Fibroblast of skin of right biceps (primary cell): ENCODE data around the gene TP53BP2.
"Not testable (repeated sequence)": the region's sequence is repeated elsewhere in the genome, so short reads cannot be mapped to it uniquely, and the experiment has no call there.

Source experiments
- DNase-seq: peaks from one replicate; pipeline ENCODE4 v3.0.0-alpha.2; 2013

Gene TP53BP2

DNA sequence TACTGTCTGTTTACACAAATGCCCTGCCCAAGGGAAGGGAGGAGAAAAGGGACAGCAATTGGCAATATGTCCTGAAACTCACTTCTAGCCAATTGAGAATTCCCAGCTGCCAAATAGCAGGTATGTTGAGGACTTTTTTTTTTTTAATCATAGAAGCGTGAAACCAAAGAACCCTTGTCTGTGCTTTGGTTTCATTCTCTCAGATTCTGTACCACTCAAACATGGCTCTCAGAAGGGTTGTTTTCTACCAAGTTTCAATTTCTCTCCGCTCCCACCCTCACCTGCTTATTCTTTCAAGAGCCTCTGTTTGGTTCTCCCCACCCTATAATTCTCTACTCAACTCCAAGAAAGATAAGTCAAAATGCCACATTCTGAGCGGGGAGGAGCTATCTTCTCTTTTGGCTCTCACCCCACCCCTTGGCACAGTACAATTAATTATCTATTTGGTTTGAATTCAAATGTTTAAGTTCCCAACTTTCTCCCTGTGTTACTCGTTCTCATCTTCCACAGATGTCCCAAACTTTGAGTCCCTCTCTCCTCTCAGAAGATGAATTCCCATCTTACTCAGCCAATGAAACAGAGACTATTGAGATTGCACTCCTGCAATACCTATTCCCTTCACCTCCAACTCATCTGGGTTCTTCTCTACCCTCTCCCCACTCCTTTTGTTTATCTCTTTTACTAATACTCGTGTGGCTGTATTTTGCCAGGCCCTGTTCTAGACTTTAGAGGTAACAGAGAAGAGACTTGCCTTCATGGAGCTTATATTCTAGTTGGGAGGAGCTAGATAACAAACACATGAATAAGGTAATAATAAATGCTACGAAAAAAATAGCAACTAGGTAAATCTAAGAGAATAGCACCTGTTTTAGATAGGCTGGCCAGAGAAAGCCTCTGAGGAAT is 3.9 kb upstream of the TP53BP2 start:
- no peak for DNase-seq

DNA sequence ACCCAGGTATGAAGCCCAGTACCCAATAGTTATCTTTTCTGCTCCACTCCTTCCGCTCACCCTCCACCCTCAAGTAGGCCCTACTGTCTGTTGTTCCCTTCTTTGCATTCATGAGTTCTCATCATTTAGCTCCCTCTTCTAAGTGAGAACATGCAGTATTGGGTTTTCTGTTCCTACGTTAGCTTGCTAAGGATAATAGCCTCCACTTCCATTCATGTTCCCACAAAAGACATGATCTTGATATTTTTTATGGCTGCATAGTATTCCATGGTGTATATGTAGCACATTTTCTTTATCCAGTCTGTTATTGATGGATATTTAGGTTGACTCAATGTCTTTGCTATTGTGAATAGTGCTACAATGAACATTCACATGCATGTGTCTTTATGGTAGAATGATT is 2.8 kb upstream of the TP53BP2 start:
- no peak for DNase-seq

DNA sequence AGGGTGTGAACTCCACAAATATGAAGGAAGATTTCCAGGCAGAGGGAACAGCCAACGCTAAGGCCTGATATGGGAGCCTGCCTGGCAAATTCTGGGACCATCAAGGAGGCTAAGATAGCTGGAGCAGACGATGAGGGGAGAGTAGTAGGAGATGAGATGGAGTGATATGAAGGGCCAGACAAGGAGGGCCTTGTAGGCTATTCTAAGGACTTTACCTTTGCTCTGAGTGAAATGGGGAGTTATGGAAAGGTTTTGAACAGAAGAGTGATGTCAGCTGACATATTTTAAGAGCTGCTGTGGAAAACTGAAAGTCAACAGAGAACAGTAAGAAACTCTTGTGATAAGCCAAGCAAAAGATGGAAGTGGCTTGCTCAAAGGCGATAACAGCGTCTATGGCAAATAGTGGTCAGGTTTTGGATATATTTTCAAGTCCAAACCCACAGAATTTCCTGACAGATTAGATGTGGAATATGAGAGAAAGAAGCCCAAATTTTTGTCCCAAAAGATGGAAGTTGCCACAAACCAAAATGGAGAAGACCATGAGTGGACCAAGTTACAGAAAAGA is 2.1 kb upstream of the TP53BP2 start:
- no peak for DNase-seq

DNA sequence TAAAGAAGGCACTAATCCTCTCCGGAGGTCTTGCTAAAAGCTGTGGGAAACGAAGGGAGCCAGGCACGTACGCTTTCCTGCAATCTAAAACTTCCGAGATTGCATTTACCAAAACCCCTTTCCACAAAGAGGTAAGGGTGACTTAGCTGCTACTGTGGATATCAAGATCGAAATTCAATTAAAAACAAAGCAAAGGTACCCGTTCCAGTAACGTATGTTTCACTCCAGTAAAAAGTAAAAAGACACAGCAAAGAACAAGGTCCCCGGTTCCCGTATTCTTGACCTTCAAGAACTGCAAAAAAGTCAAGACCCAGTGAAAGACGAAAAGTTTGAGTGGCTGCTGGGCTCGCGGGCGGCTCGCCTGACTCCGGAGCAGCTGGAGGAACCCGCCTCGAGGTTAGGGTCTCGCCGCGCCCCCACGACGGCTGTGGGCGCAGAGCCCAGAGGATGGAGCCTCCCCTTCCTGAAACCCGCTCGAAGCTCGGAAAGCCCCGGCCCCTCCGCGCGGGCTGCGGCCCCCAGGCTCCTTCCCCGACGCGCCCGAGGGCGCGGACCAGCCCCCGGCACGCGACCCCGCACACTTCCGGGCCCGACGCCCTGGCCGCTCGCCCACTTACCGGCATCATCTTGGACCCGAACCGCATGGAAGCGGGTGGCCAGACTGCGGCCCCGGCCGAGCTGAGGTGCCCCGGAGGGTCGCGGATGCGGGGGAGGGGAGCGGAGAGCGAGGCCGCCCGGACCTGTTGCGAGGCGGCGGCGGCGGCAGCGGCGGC is 524 bp downstream of the TP53BP2 start:
- DNase-seq = peak; percentile 64

DNA sequence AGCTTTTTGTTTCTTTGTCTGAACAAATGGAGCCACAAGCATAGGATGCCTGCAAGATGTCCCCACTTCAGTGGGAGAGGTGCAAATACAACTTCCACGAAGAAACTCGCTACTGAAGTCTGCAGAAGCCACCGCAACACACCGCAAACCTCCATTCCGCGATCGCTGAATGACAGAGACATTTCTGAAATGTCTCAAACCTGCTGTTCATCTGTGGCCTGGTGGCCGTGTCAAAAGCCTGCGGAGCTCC is 1.0 kb downstream of the TP53BP2 start:
- DNase-seq = no peak

DNA sequence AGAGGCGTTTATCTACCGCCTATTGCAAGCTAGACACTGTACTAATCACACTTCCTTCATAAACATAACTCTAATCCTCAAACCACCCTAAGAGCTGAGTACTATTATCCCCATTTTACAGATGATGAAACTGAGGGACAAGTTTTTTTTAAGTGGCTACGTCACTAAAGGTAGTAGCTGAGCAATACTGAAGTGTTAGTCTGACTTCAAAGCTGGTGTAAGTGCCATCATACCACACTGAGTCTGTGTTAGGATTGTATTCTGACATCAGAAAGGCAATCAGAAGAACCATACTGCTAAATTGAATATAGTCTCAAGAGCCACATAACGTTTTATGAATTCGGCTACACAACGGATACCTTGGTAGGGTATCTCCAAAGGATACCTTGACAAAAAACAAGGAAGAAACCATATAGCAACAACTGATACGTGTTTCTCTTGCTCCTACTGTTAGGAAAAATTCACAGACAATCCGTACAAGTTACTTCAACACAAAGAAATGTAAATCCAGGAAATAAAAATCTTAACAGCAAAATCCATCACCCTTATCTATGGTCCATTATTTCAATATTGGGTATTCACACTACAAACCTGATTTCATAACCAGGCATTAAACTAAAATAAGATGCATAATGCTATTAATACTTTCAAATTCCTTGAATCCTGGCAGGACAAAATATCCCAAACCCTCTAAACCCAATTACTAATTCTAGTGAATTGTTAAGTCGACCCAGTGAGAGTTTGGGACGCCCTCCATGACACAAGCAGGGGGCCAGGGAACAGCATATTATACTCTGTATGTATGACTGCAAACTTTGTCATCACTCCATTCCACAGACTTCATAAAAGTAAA is 1.6 kb downstream of the TP53BP2 start:
- DNase-seq = no peak

DNA sequence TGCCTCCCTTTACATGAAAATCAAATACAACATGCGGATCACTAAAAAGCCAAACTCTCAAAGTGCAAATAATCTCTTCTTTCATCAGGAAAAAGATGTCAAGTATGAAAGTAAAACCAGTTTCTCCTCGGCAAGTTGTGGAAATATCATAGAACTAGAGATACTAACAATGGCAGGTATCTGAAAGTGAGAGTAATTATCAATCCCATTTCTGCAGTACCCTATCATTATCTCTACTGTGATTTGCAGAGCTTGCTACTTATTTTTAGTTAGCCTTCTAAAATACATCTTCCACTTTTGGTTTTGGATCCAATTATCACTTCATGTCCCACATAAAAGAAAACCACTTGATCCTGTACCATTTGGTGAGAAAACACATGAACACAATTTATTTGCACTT is 3.0 kb downstream of the TP53BP2 start:
- DNase-seq = no peak

DNA sequence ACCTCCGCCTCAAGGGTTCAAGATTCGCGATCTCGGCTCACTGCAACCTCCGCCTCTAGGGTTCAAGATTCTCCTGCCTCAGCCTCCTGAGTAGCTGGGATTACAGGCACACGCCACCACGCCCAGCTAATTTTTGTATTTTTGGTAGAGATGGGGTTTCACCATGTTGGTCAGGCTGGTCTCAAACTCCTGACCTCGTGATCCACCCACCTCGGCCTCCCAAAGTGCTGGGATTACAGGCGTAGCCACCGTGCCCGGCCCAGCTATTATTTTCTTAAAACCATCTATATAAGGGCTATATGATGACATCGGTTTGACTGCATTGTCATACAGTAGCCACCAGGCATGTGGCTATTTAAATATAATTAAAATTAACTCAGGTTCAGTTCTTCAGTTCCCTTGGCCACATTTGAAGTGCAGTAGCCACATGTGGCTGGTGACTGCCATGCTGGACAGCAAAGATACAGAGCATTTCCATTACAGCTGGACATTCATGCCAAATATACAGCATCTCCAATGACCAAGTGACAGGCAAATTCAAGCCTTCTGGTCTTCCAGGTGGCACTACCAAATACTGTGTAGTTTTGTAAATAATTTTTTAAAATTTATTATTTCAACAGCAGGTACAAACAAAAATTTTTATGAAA is 3.6 kb downstream of the TP53BP2 start:
- not testable (repeated sequence) for DNase-seq

DNA sequence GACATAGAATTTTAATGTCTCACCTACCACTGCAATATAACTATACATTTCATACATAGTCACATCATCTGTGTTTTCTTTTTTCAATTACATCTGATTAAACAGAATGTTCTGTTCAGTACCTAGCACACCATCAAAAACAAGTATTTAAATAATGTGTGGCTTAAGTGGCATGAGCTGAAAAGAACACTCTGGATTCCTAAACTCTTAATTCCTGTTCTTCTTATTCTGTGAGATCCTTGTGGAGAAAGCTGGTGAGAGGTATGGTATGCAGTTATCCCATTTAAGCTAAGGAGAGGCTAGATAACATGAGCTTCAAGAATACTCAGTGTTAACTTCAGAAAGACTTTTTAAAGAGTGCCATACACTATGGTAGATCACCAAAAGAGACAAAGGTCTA is 5.5 kb downstream of the TP53BP2 start:
- no peak for DNase-seq

DNA sequence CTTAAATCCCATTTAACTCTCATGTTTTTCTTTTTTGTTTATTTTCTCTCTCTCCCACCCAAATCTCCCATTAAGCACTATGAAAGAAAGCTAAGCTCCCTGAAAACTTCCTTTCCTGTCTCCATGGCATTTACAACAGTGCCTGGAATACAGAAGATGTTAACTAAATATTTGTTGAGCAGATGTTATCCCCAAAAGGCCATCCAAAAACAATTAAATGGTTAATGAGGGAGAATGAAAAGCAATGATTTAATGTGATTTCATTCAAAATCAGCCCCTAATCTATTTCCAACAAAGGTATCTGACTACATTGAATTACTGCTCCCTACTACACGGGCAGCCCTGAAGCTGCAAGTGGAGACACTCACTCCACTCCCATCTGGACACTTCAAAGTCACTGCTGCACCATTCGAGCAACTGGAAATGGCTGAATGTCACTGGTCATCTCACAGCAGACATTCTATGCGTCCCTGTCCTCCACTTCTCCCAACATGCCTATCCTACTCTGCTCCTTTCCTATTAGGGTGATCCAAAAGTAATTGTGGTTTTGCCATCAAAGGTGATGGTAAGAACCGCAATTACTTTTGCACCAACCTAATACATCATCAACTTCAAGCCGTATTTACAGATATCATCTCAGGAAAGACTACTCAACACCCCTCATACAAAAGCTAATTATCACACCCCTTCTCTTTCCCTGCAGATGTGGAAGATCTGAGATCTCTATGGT is 7.5 kb downstream of the TP53BP2 start:
- no peak for DNase-seq

DNA sequence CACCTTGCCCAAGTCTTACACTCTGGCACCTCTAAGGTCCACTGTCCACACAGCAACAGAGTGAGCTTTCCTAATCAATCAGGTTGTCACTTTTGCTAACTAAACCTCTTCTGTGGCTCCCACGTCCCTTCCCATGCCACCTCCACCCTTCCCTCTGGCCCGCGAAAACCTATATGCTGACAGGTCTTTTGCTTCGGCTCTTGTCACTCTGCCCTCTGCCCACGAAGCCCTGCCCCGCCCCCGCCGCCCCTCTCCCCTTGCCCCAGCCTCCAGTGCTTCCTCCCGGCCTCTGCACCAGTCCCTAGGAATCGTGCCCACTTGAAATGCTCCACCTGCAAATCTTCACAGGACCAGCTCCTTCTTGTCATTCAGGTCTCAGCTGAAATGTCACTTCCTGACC is 8.1 kb downstream of the TP53BP2 start:
- no peak for DNase-seq

DNA sequence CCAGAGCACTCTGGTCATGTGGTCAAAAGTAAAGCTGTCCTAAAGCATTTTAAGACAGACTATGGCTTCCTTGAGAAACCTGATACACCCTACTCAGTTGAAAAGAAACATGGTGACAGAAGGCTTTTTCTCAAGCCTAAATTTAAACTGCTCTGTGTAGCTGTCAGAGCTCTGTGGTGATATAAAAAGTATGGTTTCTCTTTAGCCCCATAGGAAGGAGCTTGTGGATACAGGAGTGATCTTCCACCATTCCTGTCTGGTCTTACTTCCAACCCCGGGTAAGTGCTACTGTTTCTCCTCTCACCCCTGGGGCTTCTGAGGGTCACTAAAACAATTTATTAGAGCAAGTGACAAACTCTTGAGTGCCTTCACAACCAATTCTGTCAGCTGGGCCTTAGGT is 8.5 kb downstream of the TP53BP2 start:
- no peak for DNase-seq

DNA sequence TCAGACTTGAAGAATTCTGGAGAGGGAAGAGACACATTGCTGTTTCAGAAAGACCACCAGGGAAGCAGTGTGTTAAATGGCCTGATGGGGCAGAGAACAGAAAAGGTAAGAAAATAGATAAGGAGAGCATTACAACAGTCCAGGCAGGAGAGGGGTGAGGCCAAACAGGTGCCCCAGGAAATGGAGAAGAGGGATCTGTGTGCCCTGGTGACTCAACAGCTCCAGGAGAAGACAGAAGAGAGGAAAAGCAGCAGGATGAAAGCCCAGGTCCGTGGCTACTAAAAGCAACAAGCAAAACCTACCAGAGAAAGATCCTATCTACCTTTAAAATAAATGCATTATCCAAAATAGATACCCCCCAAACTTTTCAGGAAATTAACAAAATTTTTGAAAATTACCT is 9.2 kb downstream of the TP53BP2 start:
- no peak for DNase-seq

DNA sequence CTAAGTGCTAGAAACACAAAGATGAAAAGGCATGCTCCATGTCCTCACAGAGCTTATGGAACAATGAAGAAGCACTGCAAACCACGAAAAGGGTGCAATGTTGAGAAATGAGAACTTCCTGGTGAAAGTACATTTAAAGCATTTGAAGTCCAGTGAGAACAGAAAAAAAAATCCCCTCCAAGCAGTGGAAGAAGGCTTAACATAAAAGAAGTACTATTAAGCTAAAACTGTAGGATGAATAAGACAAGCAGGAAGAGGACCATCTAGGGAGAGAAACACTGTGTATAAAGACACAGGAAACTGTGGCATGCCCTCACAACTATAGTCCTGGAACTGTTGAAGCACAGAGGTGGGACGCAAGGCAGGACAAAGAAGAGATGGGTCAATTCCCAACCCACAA is 10.0 kb downstream of the TP53BP2 start:
- DNase-seq = no peak

DNA sequence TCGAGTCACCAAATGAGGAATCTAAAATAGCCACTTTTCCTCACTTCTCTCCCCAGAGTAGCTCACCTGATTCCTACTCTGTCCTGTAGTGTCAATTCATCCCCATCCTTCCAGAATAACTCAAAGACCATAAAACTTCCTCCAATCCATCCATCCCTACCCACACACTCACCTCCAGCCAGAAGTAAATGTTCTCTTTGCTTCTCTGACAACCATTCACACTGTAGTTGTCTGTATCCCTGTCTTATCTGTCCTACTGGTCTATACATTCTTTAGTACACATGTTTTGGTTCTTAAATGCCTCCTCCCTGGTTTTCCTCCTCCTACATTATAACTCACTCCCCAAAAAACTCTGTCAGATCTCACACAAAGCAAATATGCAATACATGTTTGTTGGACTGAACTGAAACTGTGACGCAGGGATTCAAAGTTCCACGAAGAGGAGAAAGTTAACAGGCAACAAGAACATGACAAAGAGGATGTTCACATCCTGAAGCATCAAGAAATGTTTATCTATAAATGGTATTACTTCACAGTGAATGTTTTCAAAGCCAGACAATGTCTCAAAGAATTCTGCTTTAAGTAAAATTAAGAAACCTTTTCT is 11.0 kb downstream of the TP53BP2 start:
- DNase-seq = peak; percentile 70

DNA sequence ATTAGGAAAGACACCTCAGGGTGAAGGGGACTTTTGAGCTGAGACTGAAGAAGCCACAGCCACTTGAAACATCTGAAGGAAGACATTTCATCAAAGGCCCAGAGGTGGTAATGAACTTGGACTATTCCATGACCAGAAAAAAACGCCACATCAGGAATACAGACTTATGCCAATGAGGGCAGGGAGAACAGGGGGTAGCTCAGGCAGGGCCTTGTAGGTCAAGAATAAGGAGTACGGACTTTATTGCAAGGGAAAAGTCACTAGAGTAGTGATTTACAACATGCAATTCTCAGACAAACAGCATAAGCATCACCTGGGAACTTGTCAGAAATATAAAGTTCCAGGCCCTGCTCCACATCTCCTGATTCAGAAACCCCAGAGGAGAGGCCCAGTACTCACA is 11.8 kb downstream of the TP53BP2 start:
- DNase-seq = no peak

DNA sequence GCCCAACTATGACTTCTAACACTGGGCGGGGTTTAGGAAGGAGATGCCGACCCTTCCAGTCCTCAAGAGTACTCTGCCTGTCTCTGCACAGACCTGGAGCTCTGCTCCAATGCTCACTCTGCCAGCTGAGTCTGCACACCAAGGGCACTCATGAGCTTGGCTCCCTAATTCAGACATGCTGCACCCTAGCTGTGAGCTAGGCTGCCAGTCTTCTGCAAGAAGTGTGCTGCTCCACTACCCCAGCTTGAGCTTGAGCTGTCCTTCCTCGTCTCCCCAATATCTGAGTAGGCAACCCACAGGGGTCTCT is 13.2 kb downstream of the TP53BP2 start:
- DNase-seq = no peak

DNA sequence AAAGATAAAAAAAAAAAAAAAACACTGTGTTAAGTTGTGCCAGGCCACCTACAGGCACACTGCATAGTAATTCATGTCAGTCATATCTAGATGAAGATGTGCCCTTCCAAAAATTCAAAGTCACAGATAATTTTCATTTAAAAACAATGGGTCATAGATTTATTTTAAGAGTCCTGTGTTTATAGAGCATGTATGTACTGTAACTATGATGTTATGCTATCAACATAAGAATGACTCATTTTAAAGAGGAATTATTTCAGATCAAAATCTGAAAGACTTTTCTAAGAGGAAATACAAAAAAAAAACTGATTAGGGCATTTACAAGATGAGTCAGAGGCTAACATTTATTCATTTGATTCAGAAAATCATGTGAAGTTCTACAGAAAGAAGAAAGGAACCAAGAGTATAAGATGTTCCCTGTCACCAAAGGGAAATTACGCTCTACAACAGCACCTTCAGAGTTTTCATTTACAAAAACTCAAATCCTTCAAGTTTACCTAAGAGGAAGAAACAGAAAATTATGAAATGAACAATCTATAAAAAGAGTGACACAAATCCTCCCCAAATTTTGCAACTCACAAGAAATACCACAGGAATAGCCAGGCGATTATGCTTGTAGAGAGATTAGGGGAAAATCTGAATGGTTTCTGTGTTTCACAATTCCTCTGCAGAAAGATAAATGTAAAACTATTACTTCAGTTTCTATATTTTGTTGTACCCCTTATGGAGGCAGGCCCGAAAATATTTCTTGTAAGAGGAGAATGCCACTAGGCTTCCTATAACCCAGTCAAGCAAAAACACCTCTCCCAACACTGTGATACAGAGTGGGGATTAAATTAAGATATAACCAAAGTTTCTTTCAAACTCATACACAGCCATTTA is 13.8 kb downstream of the TP53BP2 start:
- DNase-seq = peak; percentile 73

DNA sequence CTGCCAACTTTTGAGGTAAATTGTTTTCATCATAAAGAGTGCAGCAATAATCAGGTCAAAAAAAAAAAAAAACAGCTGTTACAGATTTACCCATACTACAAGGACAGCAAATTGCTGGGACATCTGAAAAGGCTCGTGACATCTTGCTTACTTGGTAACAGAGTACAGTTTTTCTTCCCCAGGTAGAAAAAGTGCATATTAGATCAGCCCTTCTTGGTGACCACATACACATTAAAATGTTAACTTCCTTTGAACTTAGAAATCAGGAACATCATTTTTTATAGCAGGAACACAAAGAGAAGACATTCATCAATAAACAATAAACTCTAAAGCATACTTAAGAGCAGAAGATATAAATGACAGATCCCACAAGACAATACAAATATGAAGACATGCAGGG is 16.1 kb downstream of the TP53BP2 start:
- no peak for DNase-seq

DNA sequence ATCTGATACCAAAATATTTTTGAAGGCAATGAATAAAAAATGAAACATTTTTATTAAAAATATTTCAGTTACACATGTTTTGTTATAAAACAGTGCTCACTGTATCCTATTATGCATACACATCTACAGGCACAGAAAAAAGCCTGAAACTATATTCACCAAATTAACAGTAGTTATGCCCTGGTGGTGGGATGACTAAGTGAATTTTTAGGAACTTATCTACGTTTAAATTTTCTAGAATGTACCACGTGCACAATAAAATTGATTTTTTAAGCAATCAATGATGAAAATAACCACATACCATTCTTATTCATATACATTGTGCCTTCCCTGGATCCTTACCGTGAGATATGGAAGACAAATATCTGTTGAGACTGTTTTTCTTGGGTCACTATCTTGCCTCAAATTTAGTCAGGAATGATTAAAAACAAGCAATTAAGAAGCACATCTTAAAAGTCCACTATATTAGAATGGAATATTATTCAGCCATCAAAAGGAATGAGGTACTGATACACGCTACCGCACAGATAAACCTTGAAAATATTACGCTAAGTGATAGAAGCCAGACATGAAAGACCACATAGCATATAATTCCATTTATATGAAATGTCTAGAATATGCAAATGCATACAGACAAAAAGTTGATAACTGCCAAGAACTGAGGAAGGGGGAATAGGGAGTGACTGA is 17.4 kb downstream of the TP53BP2 start:
- DNase-seq = no peak
